ENCODE measurements around the gene PRKG1. TPM values are rescaled to one million over a fixed set of nuclear protein-coding genes. Genes with fewer than 3 reads are reported as not detected.

The PRKG1 gene
- total and polyA plus RNA-seq, 2 donors (not counting 1 experiment from before 2014, with no cell fraction given): 45.8 to 71.8 TPM

GRCh38 chr10:51635436-51635835 lies 561.1 kb downstream of the PRKG1 start:
- Histone ChIP-seq H3K4me2 (ENCODE audit: extremely low read depth, insufficient read depth, low read length) (no peak overlapping the region), H4K20me1 (ENCODE audit: control insufficient read depth, extremely low read depth, insufficient read depth, low read length) (no peaks in the 10 kb centered on the region), H3K27me3 (ENCODE audit: control insufficient read depth, insufficient read depth, low read length) (no peaks in the 10 kb centered on the region), H3K27ac (ENCODE audit: insufficient read depth, low read length) (no peak overlapping the region), H3K4me3 (replicated peaks in 1 of 4; ENCODE audit: control extremely low read depth in 1 of 4, insufficient read depth in 1 of 4, low read depth in 3 of 4, low read length in 4 of 4) (no peak overlapping the region), H3K4me1 (ENCODE audit: control insufficient read depth, extremely low read depth, insufficient read depth, low read length) (no peaks in the 10 kb centered on the region), H2AFZ (ENCODE audit: low read length) (no peak overlapping the region), H3K9me3 (ENCODE audit: control insufficient read depth, insufficient read depth, low read depth, low read length) (no peaks in the 10 kb centered on the region), H3K36me3 (ENCODE audit: control insufficient read depth, insufficient read depth, low read length) (no peaks in the 10 kb centered on the region), H3K9ac (ENCODE audit: insufficient read depth, low read length) (no peak overlapping the region), H3K79me2 (ENCODE audit: control insufficient read depth, insufficient read depth, low read length) (no peaks in the 10 kb centered on the region)
- TF ChIP-seq CTCF (conservative IDR thresholded peaks at IDR 0.05 in 1 of 2, IDR thresholded peaks at IDR 0.05 in 1 of 2; ENCODE audit: low read depth in 1 of 2, low read length in 2 of 2): no peak
- no peak for TF ChIP-seq EZH2 (IDR thresholded peaks at IDR 0.05; ENCODE audit: low read length, missing control alignments)
- no peak for DNase-seq (ENCODE audit: low read depth in 2 of 2)

- no peak overlapping the region for H3K4me2 ChIP-seq (ENCODE audit: extremely low read depth, insufficient read depth, low read length)
- H3K4me1 ChIP-seq (ENCODE audit: control insufficient read depth, extremely low read depth, insufficient read depth, low read length): no peaks in the 10 kb centered on the region
- H4K20me1 ChIP-seq (ENCODE audit: control insufficient read depth, extremely low read depth, insufficient read depth, low read length): no peaks in the 10 kb centered on the region
- no peak for TF ChIP-seq EZH2 (IDR thresholded peaks at IDR 0.05; ENCODE audit: low read length, missing control alignments)
- no peak for TF ChIP-seq CTCF (conservative IDR thresholded peaks at IDR 0.05 in 1 of 2, IDR thresholded peaks at IDR 0.05 in 1 of 2; ENCODE audit: low read depth in 1 of 2, low read length in 2 of 2)
- H3K27me3 ChIP-seq (ENCODE audit: control insufficient read depth, insufficient read depth, low read length): no peaks in the 10 kb centered on the region
- H2AFZ ChIP-seq (ENCODE audit: low read length): no peak overlapping the region
- H3K36me3 ChIP-seq (ENCODE audit: control insufficient read depth, insufficient read depth, low read length): no peaks in the 10 kb centered on the region
- no peak for DNase-seq (ENCODE audit: low read depth in 2 of 2)
- H3K27ac ChIP-seq (ENCODE audit: insufficient read depth, low read length): no peak overlapping the region
- no peaks in the 10 kb centered on the region for H3K79me2 ChIP-seq (ENCODE audit: control insufficient read depth, insufficient read depth, low read length)
- H3K9ac ChIP-seq (ENCODE audit: insufficient read depth, low read length): no peak overlapping the region
- H3K4me3 ChIP-seq (replicated peaks in 1 of 4; ENCODE audit: control extremely low read depth in 1 of 4, insufficient read depth in 1 of 4, low read depth in 3 of 4, low read length in 4 of 4): no peak overlapping the region
- no peaks in the 10 kb centered on the region for H3K9me3 ChIP-seq (ENCODE audit: control insufficient read depth, insufficient read depth, low read depth, low read length)
Measured at GRCh38 chr10:51638211-51638610, 563.9 kb downstream of the PRKG1 start.

- Histone ChIP-seq H3K4me3 (replicated peaks in 1 of 4; ENCODE audit: control extremely low read depth in 1 of 4, insufficient read depth in 1 of 4, low read depth in 3 of 4, low read length in 4 of 4) (no peak overlapping the region), H3K4me1 (ENCODE audit: control insufficient read depth, extremely low read depth, insufficient read depth, low read length) (no peaks in the 10 kb centered on the region), H3K9ac (ENCODE audit: insufficient read depth, low read length) (no peak overlapping the region), H3K9me3 (ENCODE audit: control insufficient read depth, insufficient read depth, low read depth, low read length) (no peaks in the 10 kb centered on the region), H2AFZ (ENCODE audit: low read length) (no peak overlapping the region), H3K79me2 (ENCODE audit: control insufficient read depth, insufficient read depth, low read length) (no peaks in the 10 kb centered on the region), H4K20me1 (ENCODE audit: control insufficient read depth, extremely low read depth, insufficient read depth, low read length) (no peaks in the 10 kb centered on the region), H3K27me3 (ENCODE audit: control insufficient read depth, insufficient read depth, low read length) (no peaks in the 10 kb centered on the region), H3K4me2 (ENCODE audit: extremely low read depth, insufficient read depth, low read length) (no peak overlapping the region), H3K27ac (ENCODE audit: insufficient read depth, low read length) (no peak overlapping the region), H3K36me3 (ENCODE audit: control insufficient read depth, insufficient read depth, low read length) (no peaks in the 10 kb centered on the region)
- DNase-seq (ENCODE audit: low read depth in 2 of 2): no peak
- peak in 1 of 2 donors; percentile 8 for TF ChIP-seq CTCF (conservative IDR thresholded peaks at IDR 0.05 in 1 of 2, IDR thresholded peaks at IDR 0.05 in 1 of 2; ENCODE audit: low read depth in 1 of 2, low read length in 2 of 2)
- no peak for TF ChIP-seq EZH2 (IDR thresholded peaks at IDR 0.05; ENCODE audit: low read length, missing control alignments)
Measured at GRCh38 chr10:51638737-51639136, 564.5 kb downstream of the PRKG1 start.
